Activated T-helper 1 cell treated with anti-CD3 and anti-CD28 coated beads, Interleukin-2, amount 50 U/mL, for 16 hours (primary cell): ENCODE results near the gene RIMBP3C.
"Not testable (repeated sequence)": the region's sequence is repeated elsewhere in the genome, so short reads cannot be mapped to it uniquely, and the experiment has no call there.

Experiments
- DNase-seq, 2 donors: peaks; one replicate each; pipeline ENCODE4 v3.0.0-alpha.2; 2020; ENCODE audit warnings: low read depth in 1 of 2, low spot score in 1 of 2

RIMBP3C gene

GRCh38 chr22:21551361-21551760 is at the start of gene RIMBP3C:
RIMBP3C (minus strand) TSS chr22:21551461; CDS start chr22:21550976, 485 bp downstream.
- not testable (repeated sequence) for DNase-seq

- DNase-seq, result no peak
Measured at GRCh38 chr22:21599053-21599893, 48.0 kb upstream of the RIMBP3C start.

GRCh38 chr22:21598302-21598701 is 47.0 kb upstream of the RIMBP3C start:
- no peak for DNase-seq

GRCh38 chr22:21596356-21597135 is 45.3 kb upstream of the RIMBP3C start:
- not testable (repeated sequence) for DNase-seq

GRCh38 chr22:21594865-21595452 is 43.7 kb upstream of the RIMBP3C start:
- no peak for DNase-seq

GRCh38 chr22:21593406-21594232 is 42.4 kb upstream of the RIMBP3C start:
- no peak for DNase-seq

- DNase-seq, result no peak
Measured at GRCh38 chr22:21592422-21592821, 41.2 kb upstream of the RIMBP3C start.

GRCh38 chr22:21591695-21592094 is 40.4 kb upstream of the RIMBP3C start:
- no peak for DNase-seq

GRCh38 chr22:21590809-21591641 is 39.8 kb upstream of the RIMBP3C start:
- no peak for DNase-seq

GRCh38 chr22:21589396-21589795 is 38.1 kb upstream of the RIMBP3C start:
- DNase-seq, result no peak

GRCh38 chr22:21587803-21588611 is 36.7 kb upstream of the RIMBP3C start:
- peak in 1 of 2 donors; percentile 10 for DNase-seq

- DNase-seq, result no peak
Measured at GRCh38 chr22:21585389-21585788, 34.1 kb upstream of the RIMBP3C start.

GRCh38 chr22:21582801-21583740 is 31.8 kb upstream of the RIMBP3C start:
- DNase-seq, result no peak

- not testable (repeated sequence) for DNase-seq
Measured at GRCh38 chr22:21581009-21581713, 29.9 kb upstream of the RIMBP3C start.

GRCh38 chr22:21580623-21581007 is 29.4 kb upstream of the RIMBP3C start:
- not testable (repeated sequence) for DNase-seq

- DNase-seq, result no peak
Measured at GRCh38 chr22:21579474-21579851, 28.2 kb upstream of the RIMBP3C start.

GRCh38 chr22:21573750-21574494 is 22.7 kb upstream of the RIMBP3C start:
- no peak for DNase-seq
